SK-N-SH treated with all-trans-retinoic acid at 6 μM for 48 hours (cell line): Measurements from ENCODE around the gene MXD4.

Experiments
- ATAC-seq: fragments of 200-7000 bp; cut with Tn5 transposase; 3 replicates; pipeline ENCODE4 v1.9.1; 2020; ENCODE audit warnings: mild to moderate bottlenecking, moderate library complexity
- CSDC2 ChIP-seq: fragments of 250-450 bp; sonication (Bioruptor Pico); IDR thresholded peaks from 2 replicates; pipeline ENCODE4 v1.5.0; 2020; ENCODE audit warnings: mild to moderate bottlenecking, moderate library complexity
- ESRRG ChIP-seq: fragments of 250-450 bp; sonication (Bioruptor Pico); IDR thresholded peaks from 2 replicates; pipeline ENCODE4 v1.6.1; 2021; ENCODE audit warnings: mild to moderate bottlenecking
- GLIS3 ChIP-seq: fragments of 250-450 bp; sonication (Bioruptor Pico); IDR thresholded peaks from 2 replicates; pipeline ENCODE4 v1.5.0; 2020; ENCODE audit warnings: mild to moderate bottlenecking, moderate library complexity
- ISL1 ChIP-seq: fragments of 250-450 bp; sonication (Bioruptor Pico); IDR thresholded peaks from 2 replicates; pipeline ENCODE4 v2.1.2; 2022; ENCODE audit warnings: mild to moderate bottlenecking, moderate library complexity
- OSR1 ChIP-seq: fragments of 250-450 bp; sonication (Bioruptor Pico); IDR thresholded peaks from 2 replicates; pipeline ENCODE4 v1.8.0; 2022; ENCODE audit warnings: moderate library complexity, mild to moderate bottlenecking, inconsistent platforms
- RARB ChIP-seq: fragments of 250-450 bp; sonication (Bioruptor Pico); IDR thresholded peaks from 2 replicates; pipeline ENCODE4 v1.8.0; 2021; ENCODE audit warnings: mild to moderate bottlenecking, moderate library complexity
- SNAI2 ChIP-seq: fragments of 250-450 bp; sonication (Bioruptor Pico); IDR thresholded peaks from 2 replicates; pipeline ENCODE4 v1.5.0; 2020; ENCODE audit warnings: mild to moderate bottlenecking, moderate library complexity
- TOX ChIP-seq: fragments of 250-450 bp; sonication (Bioruptor Pico); IDR thresholded peaks from 2 replicates; pipeline ENCODE4 v1.8.0; 2021; ENCODE audit warnings: mild to moderate bottlenecking, moderate library complexity, borderline replicate concordance
- ZC3H10 ChIP-seq: fragments of 250-450 bp; sonication (Bioruptor Pico); IDR thresholded peaks from 2 replicates; pipeline ENCODE4 v1.5.1; 2021; ENCODE audit warnings: mild to moderate bottlenecking, moderate library complexity
- ZFP3 ChIP-seq: fragments of 250-450 bp; sonication (Bioruptor Pico); IDR thresholded peaks from 2 replicates; pipeline ENCODE4 v1.5.0; 2020; ENCODE audit warnings: mild to moderate bottlenecking, moderate library complexity
- ZFP30 ChIP-seq: fragments of 450-650 bp; formaldehyde crosslinking; IDR thresholded peaks from 2 replicates; pipeline ENCODE4 v1.5.0; 2022; ENCODE audit warnings: mild to moderate bottlenecking, moderate library complexity
- ZNF565 ChIP-seq: fragments of 450-650 bp; formaldehyde crosslinking; conservative IDR thresholded peaks from 2 replicates; pipeline ENCODE4 v1.5.0; 2020; ENCODE audit warnings: low read depth, mild to moderate bottlenecking, moderate library complexity
- ZNF70 ChIP-seq: fragments of 450-650 bp; formaldehyde crosslinking; IDR thresholded peaks from 2 replicates; pipeline ENCODE4 v1.5.0; 2020; ENCODE audit warnings: mild to moderate bottlenecking, moderate library complexity
- TF ChIP-seq, protein P1 (sequence below): fragments of 250-450 bp; sonication (Bioruptor Pico); IDR thresholded peaks from 2 replicates; pipeline ENCODE4 v1.8.0; 2020; ENCODE audit warnings: mild to moderate bottlenecking, moderate library complexity, borderline replicate concordance
- TF ChIP-seq, protein P2 (sequence below): fragments of 250-450 bp; sonication (Bioruptor Pico); IDR thresholded peaks from 2 replicates; pipeline ENCODE4 v1.5.1; 2020; ENCODE audit warnings: low read depth, mild to moderate bottlenecking, moderate library complexity
- TF ChIP-seq, protein P3 (sequence below): fragments of 250-450 bp; sonication (Bioruptor Pico); IDR thresholded peaks from 2 replicates; pipeline ENCODE4 v1.5.1; 2021; ENCODE audit warnings: mild to moderate bottlenecking, moderate library complexity
- TF ChIP-seq, protein P4 (sequence below): fragments of 250-450 bp; sonication (Bioruptor Pico); IDR thresholded peaks from 2 replicates; pipeline ENCODE4 v1.8.0; 2021; ENCODE audit warnings: low read depth, mild to moderate bottlenecking, moderate library complexity, borderline replicate concordance
- TF ChIP-seq, protein P5 (sequence below): fragments of 250-450 bp; sonication (Bioruptor Pico); IDR thresholded peaks from 2 replicates; pipeline ENCODE4 v1.5.0; 2020; ENCODE audit warnings: mild to moderate bottlenecking, moderate library complexity

Gene MXD4

DNA sequence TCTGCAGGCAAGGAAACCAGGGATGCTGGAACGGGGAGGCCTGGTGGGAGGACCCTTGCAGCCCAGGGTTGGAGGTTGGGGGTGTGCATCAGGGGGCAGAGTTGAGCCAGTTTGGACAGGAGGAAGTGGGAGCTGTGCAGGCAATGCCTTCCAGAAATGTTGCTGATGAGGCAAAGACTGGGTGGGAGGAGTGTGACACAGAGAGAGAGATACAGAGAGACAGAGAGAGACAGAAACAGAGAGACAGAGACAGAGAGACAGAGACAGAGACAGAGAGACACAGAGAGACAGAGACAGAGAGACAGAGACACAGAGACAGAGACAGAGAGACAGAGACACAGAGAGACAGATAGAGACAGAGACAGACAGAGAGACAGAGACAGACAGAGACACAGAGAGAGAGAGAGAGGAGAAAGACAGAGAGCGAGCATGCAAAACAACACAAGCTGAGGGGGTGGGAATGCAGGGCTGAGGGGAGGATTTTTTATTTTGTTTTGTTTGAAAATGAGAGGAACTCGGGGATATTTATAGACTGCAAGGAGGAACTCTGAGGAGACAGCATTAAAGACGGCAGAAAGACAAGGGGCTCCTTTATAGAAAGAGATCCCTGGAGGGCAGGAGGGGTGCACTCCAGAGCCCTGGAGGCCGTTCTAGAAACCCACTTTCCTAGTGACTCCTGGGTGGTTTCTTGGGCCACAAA, 18.1 kb downstream of the MXD4 start (continued):
- TF ChIP-seq, protein P1, sequence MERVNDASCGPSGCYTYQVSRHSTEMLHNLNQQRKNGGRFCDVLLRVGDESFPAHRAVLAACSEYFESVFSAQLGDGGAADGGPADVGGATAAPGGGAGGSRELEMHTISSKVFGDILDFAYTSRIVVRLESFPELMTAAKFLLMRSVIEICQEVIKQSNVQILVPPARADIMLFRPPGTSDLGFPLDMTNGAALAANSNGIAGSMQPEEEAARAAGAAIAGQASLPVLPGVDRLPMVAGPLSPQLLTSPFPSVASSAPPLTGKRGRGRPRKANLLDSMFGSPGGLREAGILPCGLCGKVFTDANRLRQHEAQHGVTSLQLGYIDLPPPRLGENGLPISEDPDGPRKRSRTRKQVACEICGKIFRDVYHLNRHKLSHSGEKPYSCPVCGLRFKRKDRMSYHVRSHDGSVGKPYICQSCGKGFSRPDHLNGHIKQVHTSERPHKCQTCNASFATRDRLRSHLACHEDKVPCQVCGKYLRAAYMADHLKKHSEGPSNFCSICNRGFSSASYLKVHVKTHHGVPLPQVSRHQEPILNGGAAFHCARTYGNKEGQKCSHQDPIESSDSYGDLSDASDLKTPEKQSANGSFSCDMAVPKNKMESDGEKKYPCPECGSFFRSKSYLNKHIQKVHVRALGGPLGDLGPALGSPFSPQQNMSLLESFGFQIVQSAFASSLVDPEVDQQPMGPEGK (CRISPR knock-in tag), result no peak
- no peak for TF ChIP-seq ISL1 (CRISPR knock-in tag)

DNA sequence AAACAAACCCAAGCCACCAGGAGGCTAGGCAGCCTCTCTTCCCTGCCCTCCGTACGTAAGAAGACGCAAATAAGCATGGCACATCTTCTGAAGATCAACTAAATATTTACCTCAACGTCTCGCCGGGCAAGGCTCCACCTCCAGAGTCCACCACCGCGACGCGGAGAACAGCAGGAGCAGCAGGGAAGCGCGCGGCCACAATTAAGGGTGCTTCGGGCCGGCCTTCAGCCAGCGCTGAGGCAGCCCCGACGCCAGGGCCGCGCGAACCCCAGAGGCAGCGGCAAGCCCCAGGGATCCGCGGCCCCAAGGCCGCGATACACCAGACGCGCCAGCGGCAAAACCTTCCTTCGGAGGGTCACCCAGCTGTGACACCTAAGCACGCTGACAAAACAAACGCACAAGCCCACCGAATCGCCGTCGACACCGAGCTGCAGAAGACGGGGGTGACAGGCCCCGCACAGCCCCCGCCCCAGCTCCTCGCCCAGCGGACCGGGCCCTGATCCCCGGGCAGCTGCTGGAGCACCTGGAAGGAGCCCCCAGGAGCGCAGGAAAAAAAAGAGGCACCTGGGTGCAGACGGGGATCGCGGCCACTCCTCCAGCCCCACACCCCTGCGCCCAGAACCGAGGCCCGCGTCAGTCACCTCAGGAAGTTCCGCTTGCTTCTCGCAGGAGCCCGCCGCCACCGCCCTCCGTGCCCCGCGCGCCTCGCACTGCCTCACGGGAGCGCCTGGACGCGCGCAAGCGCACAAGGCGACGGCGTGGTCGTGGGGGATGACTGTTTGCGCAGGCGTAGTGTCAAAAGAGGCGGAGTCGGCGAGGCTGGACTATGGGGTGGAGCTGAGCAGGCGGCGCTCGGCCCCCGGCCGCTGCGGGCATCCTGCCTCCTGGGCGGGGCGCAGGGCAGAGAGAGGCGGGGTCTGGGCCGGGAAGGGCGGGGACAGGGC, 20.2 kb downstream of the MXD4 start, which contains the start of the genes HAUS3 and POLN:
Gene HAUS3, minus strand, starts transcription at position 712 of the 944 bp plus-strand sequence. CDS start 1,175 bp downstream, outside the sequence.
Gene POLN, minus strand, starts transcription at position 712 of the 944 bp plus-strand sequence. CDS start 12,890 bp downstream, outside the sequence.
- ATAC-seq, result peak; percentile 93
- TF ChIP-seq ESRRG (CRISPR knock-in tag), result no peak
- TF ChIP-seq ZNF565 (CRISPR knock-in tag), result no peak
- TF ChIP-seq ZFP30 (CRISPR knock-in tag), result no peak
- TF ChIP-seq ISL1 (CRISPR knock-in tag), result no peak
- TF ChIP-seq ZFP3 (CRISPR knock-in tag), result no peak
- TF ChIP-seq, protein P2, sequence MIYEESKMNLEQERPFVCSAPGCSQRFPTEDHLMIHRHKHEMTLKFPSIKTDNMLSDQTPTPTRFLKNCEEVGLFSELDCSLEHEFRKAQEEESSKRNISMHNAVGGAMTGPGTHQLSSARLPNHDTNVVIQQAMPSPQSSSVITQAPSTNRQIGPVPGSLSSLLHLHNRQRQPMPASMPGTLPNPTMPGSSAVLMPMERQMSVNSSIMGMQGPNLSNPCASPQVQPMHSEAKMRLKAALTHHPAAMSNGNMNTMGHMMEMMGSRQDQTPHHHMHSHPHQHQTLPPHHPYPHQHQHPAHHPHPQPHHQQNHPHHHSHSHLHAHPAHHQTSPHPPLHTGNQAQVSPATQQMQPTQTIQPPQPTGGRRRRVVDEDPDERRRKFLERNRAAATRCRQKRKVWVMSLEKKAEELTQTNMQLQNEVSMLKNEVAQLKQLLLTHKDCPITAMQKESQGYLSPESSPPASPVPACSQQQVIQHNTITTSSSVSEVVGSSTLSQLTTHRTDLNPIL, result no peak
- no peak for TF ChIP-seq OSR1 (CRISPR knock-in tag)
- no peak for TF ChIP-seq SNAI2
- TF ChIP-seq TOX (CRISPR knock-in tag), result no peak
- no peak for TF ChIP-seq GLIS3
- TF ChIP-seq, protein P3, sequence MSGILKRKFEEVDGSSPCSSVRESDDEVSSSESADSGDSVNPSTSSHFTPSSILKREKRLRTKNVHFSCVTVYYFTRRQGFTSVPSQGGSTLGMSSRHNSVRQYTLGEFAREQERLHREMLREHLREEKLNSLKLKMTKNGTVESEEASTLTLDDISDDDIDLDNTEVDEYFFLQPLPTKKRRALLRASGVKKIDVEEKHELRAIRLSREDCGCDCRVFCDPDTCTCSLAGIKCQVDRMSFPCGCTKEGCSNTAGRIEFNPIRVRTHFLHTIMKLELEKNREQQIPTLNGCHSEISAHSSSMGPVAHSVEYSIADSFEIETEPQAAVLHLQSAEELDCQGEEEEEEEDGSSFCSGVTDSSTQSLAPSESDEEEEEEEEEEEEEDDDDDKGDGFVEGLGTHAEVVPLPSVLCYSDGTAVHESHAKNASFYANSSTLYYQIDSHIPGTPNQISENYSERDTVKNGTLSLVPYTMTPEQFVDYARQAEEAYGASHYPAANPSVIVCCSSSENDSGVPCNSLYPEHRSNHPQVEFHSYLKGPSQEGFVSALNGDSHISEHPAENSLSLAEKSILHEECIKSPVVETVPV (CRISPR knock-in tag), result no peak
- TF ChIP-seq, protein P1 (CRISPR knock-in tag), result no peak
- TF ChIP-seq CSDC2 (CRISPR knock-in tag), result no peak
- TF ChIP-seq, protein P4, sequence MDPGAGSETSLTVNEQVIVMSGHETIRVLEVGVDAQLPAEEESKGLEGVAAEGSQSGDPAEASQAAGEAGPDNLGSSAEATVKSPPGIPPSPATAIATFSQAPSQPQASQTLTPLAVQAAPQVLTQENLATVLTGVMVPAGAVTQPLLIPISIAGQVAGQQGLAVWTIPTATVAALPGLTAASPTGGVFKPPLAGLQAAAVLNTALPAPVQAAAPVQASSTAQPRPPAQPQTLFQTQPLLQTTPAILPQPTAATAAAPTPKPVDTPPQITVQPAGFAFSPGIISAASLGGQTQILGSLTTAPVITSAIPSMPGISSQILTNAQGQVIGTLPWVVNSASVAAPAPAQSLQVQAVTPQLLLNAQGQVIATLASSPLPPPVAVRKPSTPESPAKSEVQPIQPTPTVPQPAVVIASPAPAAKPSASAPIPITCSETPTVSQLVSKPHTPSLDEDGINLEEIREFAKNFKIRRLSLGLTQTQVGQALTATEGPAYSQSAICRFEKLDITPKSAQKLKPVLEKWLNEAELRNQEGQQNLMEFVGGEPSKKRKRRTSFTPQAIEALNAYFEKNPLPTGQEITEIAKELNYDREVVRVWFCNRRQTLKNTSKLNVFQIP, result no peak
- TF ChIP-seq, protein P5, sequence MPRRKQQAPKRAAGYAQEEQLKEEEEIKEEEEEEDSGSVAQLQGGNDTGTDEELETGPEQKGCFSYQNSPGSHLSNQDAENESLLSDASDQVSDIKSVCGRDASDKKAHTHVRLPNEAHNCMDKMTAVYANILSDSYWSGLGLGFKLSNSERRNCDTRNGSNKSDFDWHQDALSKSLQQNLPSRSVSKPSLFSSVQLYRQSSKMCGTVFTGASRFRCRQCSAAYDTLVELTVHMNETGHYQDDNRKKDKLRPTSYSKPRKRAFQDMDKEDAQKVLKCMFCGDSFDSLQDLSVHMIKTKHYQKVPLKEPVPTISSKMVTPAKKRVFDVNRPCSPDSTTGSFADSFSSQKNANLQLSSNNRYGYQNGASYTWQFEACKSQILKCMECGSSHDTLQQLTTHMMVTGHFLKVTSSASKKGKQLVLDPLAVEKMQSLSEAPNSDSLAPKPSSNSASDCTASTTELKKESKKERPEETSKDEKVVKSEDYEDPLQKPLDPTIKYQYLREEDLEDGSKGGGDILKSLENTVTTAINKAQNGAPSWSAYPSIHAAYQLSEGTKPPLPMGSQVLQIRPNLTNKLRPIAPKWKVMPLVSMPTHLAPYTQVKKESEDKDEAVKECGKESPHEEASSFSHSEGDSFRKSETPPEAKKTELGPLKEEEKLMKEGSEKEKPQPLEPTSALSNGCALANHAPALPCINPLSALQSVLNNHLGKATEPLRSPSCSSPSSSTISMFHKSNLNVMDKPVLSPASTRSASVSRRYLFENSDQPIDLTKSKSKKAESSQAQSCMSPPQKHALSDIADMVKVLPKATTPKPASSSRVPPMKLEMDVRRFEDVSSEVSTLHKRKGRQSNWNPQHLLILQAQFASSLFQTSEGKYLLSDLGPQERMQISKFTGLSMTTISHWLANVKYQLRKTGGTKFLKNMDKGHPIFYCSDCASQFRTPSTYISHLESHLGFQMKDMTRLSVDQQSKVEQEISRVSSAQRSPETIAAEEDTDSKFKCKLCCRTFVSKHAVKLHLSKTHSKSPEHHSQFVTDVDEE (CRISPR knock-in tag), result no peak
- TF ChIP-seq ZNF70 (CRISPR knock-in tag), result no peak
- TF ChIP-seq RARB, result no peak
- no peak for TF ChIP-seq ZC3H10 (CRISPR knock-in tag)
